Measurements from ENCODE around the gene KLHL29.

DNA sequence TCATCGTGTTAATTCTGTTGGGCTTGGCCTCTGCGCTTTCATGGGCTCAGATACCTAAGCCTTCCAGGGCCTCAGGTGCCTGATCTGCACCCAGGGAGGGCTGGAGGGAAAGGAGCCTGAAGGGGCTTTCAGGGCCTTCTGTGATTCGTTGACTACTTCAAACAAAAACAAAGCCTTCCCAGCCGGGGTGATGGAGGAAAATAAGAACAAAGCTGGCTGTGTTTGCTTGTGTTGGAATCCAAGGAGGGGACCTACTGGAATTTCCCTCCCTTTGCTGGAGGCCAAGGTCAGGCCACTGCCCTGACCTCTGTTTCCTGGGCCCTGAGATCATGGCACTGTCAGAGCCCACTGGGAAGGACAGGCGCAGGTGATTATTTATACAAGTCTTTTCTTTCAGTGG is 135.3 kb downstream of the KLHL29 start:
- no peak for TF ChIP-seq SIN3A (IDR thresholded peaks at IDR 0.05; ENCODE audit: borderline replicate concordance, insufficient read depth, low read length)
- TF ChIP-seq REST (IDR thresholded peaks at IDR 0.05; ENCODE audit: insufficient read depth in 1 of 2, low read depth in 2 of 2, low read length in 2 of 2) = no peak
- TF ChIP-seq POLR2AphosphoS5 (IDR thresholded peaks at IDR 0.05; ENCODE audit: low read depth, low read length) = no peak
- no peak for TF ChIP-seq TAF1 (IDR thresholded peaks at IDR 0.05; ENCODE audit: borderline replicate concordance, insufficient read depth, low read length)
